HG02973 (cell line): ENCODE data around the gene GPNMB.
"Not testable (repeated sequence)": the region's sequence is repeated elsewhere in the genome, so short reads cannot be mapped to it uniquely, and the experiment has no call there.

ENCODE experiments used
- ATAC-seq: cut with Tn5 transposase; IDR thresholded peaks from one replicate; pipeline ENCODE4 v1.9.1; 2021; ENCODE audit warnings: moderate library complexity; ENCODE audit not compliant: unreplicated experiment

Gene GPNMB

DNA sequence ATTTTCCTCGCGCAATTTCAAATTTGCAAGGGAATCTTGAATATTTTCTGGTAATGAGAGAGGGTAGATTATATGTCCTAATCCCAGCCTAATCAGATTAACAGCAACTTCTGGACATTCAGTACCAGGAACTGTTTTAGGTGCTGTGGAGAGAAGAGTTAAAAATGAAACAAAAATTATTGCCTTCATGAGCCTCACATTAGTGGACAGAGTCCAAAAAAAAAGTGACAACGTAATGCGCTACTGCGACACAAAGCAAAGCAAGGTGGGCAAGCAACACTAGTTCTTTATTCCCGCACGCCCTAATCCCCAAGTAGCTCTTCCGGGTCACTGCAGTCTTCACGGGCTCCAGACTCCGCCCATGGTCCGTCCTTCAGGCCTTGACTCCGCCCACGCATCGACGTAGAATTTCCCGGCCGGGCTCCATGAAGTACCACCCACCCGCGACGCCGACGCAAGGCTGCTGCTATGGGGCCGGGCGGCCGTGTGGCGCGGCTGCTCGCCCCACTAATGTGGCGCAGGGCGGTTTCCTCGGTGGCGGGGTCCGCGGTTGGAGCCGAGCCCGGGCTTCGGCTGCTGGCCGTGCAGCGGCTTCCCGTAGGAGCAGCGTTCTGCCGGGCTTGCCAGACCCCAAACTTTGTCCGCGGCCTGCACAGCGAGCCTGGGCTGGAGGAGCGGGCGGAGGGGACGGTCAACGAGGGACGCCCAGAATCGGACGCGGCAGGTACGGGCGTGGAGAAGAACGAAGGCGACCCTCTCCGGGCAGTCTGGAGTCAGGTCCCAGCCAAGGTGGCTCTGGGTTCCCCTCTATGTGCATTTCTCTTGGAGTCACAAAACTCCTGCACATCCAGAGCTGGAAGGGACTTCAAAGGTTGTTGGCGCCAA, 52.6 kb downstream of the GPNMB start, which contains the start of gene MALSU1:
Gene MALSU1 (plus strand): TSS at position 455 of the 885 bp plus-strand sequence. CDS start 14 bp downstream, at position 469.
- ATAC-seq = peak; percentile 97

DNA sequence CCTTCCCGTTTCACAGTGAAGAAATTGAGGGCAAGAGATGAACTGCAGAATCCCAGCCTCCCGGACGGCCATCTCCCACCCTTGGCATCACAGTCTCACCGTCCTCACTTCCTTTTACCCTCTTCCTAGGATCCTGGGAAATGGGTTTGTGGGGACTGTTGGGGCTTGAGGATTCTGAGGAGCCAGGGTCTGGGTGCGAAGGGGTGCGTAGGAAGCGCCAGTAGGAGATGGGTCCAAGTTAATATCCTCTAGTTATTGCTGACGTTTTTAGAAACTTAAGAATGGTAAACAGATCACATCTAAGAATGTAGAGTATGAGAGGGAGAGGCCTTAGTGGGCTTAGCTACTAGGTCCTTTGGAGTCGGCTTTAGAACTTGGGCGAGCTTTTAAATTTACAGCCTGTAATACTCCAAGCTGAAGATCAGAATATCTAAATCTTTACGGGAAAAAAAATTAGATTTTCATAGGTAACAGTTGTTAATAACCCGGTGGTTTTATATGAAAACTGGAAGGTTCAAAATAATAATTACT, 53.3 kb downstream of the GPNMB start:
- ATAC-seq = peak; percentile 11

DNA sequence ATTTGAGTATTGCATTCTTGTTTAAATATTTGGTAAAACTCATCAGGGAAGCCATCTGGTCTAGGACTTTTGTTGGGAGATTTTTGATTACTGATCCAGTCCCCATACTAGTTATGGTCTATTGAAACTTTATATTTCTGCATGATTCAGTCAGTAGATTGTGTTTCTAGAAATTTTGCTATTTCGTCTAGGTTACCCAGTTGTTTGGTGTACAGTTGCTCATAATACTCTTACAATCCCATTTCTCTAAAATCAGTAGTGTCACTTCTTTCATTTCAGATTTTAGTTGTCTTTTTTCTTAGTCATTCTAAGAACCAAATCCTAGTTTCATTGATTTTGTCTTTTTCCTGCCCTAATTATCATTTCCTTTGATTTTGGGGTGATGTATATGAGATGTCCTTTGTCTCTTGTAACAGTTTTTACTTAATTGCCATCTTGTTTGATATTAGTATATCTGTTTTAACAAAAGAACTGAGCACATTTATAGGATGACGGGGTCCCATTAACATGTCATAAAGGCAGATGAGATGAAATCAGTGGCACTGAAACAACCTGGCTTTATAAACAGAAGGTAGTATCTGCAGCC, 60.5 kb downstream of the GPNMB start:
- ATAC-seq = no peak

DNA sequence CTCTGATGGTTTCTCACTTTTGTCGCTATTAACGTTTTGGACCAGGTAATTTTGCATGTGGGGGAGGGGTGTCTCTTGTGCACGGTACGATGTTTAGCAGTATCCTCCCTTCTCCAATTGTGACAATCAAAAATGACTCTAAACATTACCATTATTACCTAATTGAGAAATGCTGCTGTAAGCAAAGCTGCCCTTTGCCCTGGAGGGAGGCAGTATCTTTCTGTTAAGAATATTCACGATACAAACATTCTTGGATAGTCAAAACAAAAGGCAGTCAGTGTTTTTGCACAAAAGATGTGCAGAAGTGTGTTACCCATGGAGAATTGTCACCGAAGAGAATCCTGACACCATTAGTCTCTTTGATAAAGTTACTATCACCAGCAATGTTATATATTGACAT, 62.2 kb downstream of the GPNMB start:
- no peak for ATAC-seq

DNA sequence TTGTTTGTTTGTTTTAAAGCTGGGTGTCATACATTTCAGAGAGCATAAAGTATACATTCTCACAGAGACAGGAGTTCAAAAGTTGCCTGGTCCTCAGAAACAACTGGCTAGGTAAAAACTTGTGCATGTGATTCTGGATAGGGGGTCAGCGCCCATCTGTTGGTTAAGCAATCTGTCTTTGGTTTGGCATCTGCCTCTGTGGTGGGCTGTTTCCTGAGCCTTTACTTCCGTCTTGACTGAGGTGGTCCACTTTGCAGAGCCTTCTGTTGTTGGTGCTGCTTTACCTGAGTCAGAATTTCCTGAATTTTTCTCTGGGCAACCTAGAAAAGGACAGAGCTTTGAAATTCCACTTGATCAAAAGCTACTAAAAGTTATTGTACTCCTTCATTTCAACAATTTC, 65.6 kb downstream of the GPNMB start:
- not testable (repeated sequence) for ATAC-seq

DNA sequence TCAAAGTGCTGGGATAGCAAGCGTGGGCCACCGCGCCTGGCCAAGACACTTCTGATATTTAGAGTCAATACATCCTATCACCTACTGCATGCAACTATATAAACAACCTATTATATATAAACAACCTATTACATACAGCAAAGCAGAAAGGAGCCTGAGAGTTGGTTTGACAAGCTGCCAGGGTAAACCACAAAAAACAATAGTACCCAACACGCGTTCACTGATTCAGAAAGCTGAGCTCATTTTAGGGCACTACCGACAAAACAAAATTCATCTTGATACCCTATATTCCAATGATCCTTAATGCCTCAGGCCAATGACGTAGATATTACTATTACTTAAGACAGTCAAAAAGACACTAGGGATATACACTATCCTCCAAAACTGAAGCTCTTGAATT, 68.8 kb downstream of the GPNMB start:
- ATAC-seq = no peak
